Measurements from ENCODE around the gene CTSW.
A peak's percentile ranks its signal among the peaks of the same experiment; 100 is the strongest.

Gene CTSW

DNA sequence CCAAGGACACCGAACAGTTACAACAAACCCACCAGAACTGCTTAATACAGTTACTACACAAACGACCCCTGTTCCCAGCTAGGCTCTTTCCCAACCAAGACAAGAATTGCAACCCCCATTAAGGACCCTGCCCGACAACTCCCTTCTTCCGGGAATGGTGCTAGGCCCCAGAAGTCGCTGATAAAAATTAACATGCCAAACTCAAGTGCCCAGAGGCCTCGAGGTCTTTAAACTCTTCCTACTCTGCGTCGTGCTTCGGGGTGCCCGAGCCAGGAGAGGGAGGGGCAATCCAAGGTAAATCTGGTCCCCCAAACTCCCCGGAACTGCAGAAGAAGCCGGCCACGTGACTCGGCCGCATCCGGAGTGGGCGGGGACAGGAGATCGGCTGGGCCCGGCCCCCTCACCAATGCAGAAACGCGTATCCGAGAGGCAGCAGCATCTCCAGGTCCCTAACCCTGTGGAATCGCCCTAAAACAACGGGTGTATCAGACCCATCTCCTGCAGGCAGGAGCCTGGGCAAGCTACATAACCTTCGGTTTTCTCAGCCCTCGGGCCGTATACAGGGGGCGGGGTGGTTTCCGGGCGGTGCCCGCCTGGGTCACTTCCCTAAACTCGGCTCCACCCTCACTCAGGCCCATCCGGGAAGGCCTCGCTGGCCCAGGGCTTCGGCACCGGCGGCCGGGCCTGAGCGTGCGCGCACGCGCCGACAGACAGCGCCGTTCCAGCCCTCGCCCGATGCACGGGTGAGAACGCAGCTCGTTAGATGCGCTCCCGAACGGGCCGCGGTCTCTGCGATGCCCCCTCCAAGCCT lies 22.7 kb upstream of the CTSW start:
- DNase-seq: peak; percentile 34 to 84

DNA sequence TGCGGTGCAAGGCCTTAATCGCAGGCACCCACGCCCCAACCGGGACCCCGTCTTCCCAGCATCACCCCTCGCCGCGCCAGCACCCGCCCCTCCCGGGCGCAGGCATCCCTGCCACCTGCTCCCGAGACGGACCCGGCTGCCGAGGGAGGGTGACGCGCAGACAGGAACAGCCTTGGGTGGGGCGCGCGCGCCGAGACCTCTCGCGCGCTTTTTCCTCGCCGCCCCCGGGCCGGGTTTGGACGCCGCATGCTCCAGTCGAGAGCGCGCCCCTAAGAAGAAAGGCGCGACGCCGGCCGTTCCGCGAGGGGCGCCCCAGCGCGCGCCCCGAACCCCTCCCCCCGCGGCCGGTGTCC lies 22.2 kb upstream of the CTSW start:
- no peak for DNase-seq

GRCh38 chr11:65857853-65858680 lies 21.6 kb upstream of the CTSW start, which contains the start of gene CFL1:
Gene CFL1, minus strand, starts transcription at chr11:65858180. Its CDS starts 81 bp downstream, at chr11:65858099.
- DNase-seq: peak; percentile 95 to 99

GRCh38 chr11:65858681-65859087 lies 21.0 kb upstream of the CTSW start:
- peak in 1 of 2 experiments; percentile 70 for DNase-seq

DNA sequence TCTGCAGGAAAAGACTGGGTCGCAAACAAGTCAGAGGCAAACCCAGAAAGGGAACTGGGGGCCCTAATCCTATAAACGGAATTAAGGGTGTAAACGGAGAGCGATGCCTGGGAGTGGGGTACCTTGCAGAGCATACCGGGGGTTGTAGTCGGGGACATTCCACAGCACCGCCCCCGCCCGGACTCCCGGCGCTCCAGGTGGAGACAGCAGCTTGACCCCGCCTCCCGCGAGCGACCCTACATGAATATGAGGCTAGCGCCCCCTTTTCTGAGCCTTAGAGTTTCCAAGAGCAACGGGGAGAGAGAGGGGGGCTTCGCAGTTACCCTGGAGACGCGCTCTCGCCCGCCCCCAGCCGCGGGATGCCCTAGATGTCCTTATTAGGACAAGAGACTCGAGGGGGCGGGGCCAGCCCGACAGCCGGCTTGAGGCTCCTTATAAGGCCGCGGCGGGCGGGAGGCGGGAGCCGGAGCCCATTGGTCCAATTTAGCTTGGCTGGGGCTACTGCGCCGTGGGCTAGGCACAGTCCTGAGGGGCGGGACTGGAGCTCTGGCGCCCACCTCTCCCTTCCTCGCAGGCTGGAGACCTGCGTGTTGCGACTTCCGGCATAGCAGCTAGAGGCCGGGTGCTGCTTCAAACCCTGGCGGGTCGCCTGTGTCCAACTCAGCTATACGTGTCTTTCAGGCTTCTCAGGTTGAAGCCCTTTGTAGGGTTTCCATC lies 20.4 kb upstream of the CTSW start:
- peak; percentile 97 to 100 for DNase-seq

GRCh38 chr11:65859812-65860277 lies 19.8 kb upstream of the CTSW start:
- no peak for DNase-seq

DNA sequence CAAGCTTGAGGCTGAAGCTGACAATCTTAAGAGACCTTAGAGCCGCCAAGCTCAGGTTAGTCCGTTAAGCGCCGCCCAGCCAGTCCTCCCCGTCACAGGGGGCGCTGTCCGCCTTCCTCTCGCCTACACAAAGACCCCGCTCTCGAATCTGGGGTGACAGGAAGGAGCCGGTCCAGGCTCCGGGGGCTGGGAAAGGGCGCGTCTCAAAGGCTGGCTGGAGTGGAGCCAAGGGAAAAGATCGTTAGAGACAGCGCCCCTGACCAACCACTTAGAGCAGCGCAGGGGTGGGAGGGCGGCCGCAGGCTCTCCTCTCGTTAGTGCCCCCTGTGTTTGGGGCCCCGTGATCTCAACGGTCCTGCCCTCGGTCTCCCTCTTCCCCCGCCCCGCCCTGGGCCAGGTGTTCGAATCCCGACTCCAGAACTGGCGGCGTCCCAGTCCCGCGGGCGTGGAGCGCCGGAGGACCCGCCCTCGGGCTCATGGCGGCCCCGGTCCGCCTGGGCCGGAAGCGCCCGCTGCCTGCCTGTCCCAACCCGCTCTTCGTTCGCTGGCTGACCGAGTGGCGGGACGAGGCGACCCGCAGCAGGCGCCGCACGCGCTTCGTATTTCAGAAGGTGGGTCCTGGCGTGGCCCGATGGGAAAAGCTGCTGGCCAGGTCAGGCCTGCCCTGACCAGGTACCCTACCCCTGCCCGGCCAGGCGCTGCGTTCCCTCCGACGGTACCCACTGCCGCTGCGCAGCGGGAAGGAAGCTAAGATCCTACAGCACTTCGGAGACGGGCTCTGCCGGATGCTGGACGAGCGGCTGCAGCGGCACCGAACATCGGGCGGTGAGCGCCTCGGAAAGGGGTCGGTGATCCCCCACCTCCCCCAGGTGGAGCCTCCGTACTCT lies 19.1 kb upstream of the CTSW start, which contains the start of gene MUS81:
MUS81 (plus strand) TSS at position 156 of the 887 bp plus-strand sequence; CDS start at position 477, 321 bp downstream.
- peak; percentile 94 to 98 for DNase-seq

- DNase-seq: peak in 1 of 2 experiments; percentile 62
Observed at GRCh38 chr11:65861165-65861505, 18.5 kb upstream of the CTSW start.

DNA sequence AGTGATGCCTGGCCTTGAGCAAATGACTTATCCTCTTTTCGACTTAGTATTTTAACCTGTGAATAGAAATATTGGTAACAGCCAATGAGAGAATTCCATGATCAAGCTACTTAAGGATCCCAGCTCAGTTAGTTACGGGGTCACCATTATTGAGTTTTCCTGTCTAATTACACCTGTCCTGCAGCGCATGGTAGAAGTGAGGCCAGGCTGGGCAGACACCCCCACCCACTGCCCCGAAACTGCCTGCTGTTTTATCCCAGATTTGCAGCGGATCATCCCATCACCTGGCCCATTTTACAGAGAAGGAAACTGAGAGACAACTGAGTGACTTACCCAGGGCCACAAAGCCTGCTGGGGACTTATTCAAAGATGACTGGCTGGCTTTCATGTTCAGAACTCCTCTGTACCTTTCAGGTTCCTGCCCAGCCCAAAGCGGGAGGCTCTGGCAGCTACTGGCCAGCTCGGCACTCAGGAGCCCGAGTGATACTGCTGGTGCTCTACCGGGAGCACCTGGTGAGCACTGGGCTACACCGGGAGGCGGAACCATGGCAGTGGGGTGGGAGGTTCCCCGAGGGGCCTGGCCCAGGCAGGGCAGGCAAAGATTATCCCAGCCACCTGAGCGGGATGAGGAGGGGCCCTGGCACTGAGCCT lies 18.0 kb upstream of the CTSW start:
- no peak for DNase-seq

- no peak for DNase-seq
Observed at GRCh38 chr11:65862191-65862735, 17.4 kb upstream of the CTSW start.

DNA sequence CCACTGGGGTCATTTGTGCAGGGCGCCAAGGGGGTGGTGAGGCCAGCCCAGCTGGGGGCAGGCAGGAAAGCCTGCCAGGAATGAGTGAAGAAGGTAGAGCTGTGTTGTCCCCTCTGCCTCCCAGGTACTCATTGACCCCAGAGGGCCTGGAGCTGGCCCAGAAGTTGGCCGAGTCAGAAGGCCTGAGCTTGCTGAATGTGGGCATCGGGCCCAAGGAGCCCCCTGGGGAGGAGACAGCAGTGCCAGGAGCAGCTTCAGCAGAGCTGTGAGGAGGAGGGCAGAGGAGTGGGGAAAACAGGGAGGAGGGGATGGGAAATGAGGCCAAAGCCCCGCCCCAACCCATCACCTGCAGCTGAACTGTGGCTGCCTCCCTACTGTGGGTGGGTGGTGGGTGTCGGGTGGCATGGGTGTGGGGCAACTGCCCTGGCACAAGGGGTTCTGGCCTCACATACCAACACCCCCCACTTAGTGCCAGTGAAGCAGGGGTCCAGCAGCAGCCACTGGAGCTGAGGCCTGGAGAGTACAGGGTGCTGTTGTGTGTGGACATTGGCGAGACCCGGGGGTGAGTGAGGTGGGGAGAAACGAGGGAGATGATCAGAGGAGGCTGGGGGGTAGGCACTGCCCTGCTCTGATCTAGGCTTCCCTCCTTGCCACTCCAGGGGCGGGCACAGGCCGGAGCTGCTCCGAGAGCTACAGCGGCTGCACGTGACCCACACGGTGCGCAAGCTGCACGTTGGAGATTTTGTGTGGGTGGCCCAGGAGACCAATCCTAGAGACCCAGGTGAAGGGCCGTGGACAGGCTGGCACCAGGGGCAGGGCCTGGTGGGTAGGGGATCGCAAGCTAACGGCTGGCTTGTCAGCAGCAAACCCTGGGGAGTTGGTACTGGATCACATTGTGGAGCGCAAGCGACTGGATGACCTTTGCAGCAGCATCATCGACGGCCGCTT lies 16.4 kb upstream of the CTSW start:
- no peak for DNase-seq

GRCh38 chr11:65863889-65864705 lies 15.5 kb upstream of the CTSW start:
- DNase-seq: no peak

DNA sequence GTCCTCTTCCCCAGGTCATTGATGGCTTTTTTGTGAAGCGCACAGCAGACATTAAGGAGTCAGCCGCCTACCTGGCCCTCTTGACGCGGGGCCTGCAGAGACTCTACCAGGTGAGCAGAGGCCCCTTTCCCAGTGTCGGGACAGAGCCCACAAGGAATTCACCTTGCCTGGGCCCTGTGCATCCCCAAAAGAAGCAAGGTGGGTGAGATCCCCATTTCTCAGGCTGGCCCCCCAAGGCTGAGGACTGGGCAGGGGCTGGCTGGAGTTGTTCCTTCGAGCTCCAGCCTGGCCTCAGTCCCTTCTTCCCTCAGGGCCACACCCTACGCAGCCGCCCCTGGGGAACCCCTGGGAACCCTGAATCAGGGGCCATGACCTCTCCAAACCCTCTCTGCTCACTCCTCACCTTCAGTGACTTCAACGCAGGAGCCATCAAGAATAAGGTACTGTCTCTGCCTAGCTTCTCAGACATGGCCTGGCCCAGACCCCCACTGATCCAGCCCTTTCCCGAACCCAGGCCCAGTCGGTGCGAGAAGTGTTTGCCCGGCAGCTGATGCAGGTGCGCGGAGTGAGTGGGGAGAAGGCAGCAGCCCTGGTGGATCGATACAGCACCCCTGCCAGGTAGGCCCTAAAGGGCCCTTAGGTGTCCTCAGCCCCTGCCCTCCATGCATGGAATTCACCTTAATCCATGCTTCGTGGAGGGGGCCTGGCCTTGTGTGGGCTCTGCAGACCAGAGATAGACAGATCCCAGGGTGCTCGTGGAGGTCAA lies 14.7 kb upstream of the CTSW start:
- no peak for DNase-seq

- DNase-seq: no peak
Observed at GRCh38 chr11:65865550-65866172, 14.0 kb upstream of the CTSW start.

DNA sequence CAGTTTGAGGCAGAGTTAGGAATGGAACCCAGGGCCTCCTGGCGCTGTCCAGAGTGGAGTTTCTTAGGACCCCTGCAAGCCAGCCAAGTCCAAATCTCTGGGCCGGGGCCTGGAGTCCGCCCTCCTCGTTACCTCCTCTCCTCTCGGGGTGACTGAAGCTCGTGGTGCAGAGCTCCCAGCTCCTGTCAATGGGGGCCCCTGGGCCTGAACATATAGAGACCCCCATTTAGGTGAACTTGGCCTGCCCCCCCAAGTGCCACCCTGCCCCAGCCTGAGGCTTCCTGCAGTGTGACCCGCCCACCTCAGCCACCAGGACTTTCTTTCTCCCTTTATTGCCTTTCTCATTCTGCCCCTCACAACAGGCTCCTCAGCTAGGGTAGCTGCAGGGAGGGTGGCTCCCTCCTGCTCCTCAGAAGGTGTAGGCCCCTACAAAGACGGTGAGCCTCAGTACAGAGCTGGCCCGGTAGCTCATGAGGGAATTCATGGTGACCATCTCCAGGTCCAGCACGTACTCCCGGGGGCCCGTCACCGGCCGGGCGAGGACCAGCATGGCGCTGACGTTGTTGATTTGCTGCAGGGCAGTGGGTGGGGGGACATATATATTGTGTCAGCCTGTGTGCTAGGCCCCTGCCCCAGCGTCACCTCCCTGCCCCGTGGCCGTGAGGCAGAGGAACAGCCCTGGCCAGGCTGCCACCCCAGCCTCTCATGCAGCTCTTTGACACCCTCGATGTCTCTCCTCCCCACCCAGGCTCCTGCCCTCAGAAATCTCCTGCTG lies 12.9 kb upstream of the CTSW start:
- DNase-seq: no peak

- no peak for DNase-seq
Observed at GRCh38 chr11:65867284-65868071, 12.2 kb upstream of the CTSW start.

All from NCI-H526 (cell line).